MCF 10A (cell line): ENCODE data around the gene ADAM23. TPM values are rescaled to one million over a fixed set of nuclear protein-coding genes. Genes with fewer than 3 reads are reported as not detected.

Experiments used
- BruUV-seq: library from RNA; stranded (reverse); fragments of 400-500 nt; replicated peaks from 2 replicates; lab custom pipeline; 2021; lab: Mats Ljungman, UMichigan
- CTCF ChIA-PET: fragments of 300-600 bp; sonication (Branson Sonifier 250); formaldehyde crosslinking; extraction: SDS; loops from one replicate; lab custom pipeline; 2021; ENCODE audit warnings: antibody characterized with exemption, inconsistent platforms; lab: Yijun Ruan, JAX
- POLR2A ChIA-PET: fragments of 300-600, 350-650 bp; sonication (Branson Sonifier 250); formaldehyde crosslinking; extraction: SDS; loops from one replicate; lab custom pipeline; 2020; ENCODE audit warnings: antibody characterized with exemption, inconsistent platforms; lab: Yijun Ruan, JAX
- DNase-seq: peaks from one replicate; pipeline ENCODE4 v3.0.0-alpha.2; 2018; ENCODE audit not compliant: unreplicated experiment
- H3K27ac Mint-ChIP-seq: one replicate; pipeline ENCODE4 v1.8.0; 2022; ENCODE audit warnings: mild to moderate bottlenecking, low read depth, mixed read lengths; ENCODE audit not compliant: unreplicated experiment
- H3K27me3 Mint-ChIP-seq: one replicate; pipeline ENCODE4 v1.8.0; 2022; ENCODE audit warnings: mixed read lengths; ENCODE audit not compliant: insufficient read depth, unreplicated experiment
- H3K36me3 Mint-ChIP-seq: one replicate; pipeline ENCODE4 v1.8.0; 2022; ENCODE audit warnings: mild to moderate bottlenecking, moderate library complexity, mixed read lengths; ENCODE audit not compliant: insufficient read depth, unreplicated experiment
- H3K4me1 Mint-ChIP-seq: one replicate; pipeline ENCODE4 v1.8.0; 2022; ENCODE audit warnings: mixed read lengths; ENCODE audit not compliant: insufficient read depth, unreplicated experiment
- H3K4me3 Mint-ChIP-seq: one replicate; pipeline ENCODE4 v1.8.0; 2022; ENCODE audit warnings: mild to moderate bottlenecking, moderate library complexity, mixed read lengths; ENCODE audit not compliant: unreplicated experiment
- H3K9me3 Mint-ChIP-seq: one replicate; pipeline ENCODE4 v1.8.0; 2022; ENCODE audit warnings: mixed read lengths; ENCODE audit not compliant: unreplicated experiment
- intact Hi-C: fragments of 100-400 bp; cut with micrococcal nuclease; formaldehyde crosslinking; loops from 2 replicates; pipeline ENCODE4 v1.14.1; 2022
- total RNA-seq: library from RNA; stranded (reverse); gene quantifications from 2 replicates; pipeline ENCODE4 v1.2.3, GENCODE V29; 2022
- TF ChIP-seq, protein P1 (sequence below): fragments of 200-600 bp; IDR thresholded peaks from one replicate; pipeline ENCODE4 v1.8.0; 2022; ENCODE audit warnings: antibody characterized with exemption, mild to moderate bottlenecking; ENCODE audit not compliant: unreplicated experiment

ADAM23 gene
- total RNA-seq, 1 experiment from 2014 or later, result 0.12 TPM

GRCh38 chr2:206530727-206531126 is 87.4 kb downstream of the ADAM23 start:
- DNase-seq, result no peak
- BruUV-seq, result no TSS peak
- ChIA-PET CTCF (no interaction called here), POLR2A (interaction anchor here (1.8 kb wide), 1 partner anchor 10 kb away, joined by 4 read pairs; no protein-coding TSS in a partner anchor)
- Mint-ChIP-seq H3K4me3 (no peak overlapping the region), H3K27ac (no peak overlapping the region), H3K9me3 (no peaks in the 10 kb centered on the region), H3K36me3 (no peaks in the 10 kb centered on the region), H3K27me3 (no peaks in the 10 kb centered on the region), H3K4me1 (peaks cover 6% of the 10 kb centered on the region)
- TF ChIP-seq, protein P1, sequence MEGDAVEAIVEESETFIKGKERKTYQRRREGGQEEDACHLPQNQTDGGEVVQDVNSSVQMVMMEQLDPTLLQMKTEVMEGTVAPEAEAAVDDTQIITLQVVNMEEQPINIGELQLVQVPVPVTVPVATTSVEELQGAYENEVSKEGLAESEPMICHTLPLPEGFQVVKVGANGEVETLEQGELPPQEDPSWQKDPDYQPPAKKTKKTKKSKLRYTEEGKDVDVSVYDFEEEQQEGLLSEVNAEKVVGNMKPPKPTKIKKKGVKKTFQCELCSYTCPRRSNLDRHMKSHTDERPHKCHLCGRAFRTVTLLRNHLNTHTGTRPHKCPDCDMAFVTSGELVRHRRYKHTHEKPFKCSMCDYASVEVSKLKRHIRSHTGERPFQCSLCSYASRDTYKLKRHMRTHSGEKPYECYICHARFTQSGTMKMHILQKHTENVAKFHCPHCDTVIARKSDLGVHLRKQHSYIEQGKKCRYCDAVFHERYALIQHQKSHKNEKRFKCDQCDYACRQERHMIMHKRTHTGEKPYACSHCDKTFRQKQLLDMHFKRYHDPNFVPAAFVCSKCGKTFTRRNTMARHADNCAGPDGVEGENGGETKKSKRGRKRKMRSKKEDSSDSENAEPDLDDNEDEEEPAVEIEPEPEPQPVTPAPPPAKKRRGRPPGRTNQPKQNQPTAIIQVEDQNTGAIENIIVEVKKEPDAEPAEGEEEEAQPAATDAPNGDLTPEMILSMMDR, result no peak
- intact Hi-C loops, result no loop called here

- POLR2A ChIA-PET, result interaction anchor here (0.6 kb wide), 2 partner anchors 49 to 194 kb away, joined by 3 to 4 read pairs; no protein-coding TSS in a partner anchor
- no TSS peak for BruUV-seq
Measured at GRCh38 chr2:206531996-206532543, 88.7 kb downstream of the ADAM23 start.

DNA sequence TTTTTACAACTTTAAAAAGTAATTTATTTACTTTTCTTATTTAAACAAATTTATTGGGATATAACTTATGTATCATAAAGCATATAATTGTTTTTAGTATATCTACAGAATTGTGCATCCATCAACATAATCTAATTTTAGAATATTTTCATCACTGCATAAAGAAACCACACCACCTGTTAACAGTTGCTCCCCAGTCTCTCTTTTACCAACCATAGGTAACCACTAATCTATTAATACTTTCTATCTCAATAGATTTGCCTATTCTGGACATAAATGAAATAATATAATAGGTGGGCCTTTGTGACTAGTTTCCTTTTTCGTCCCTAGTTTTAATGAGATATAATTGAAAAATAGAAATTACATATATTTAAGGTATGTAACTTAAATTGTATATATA is 90.6 kb downstream of the ADAM23 start:
- TF ChIP-seq, protein P1, result no peak
- Mint-ChIP-seq H3K27ac (no peak overlapping the region), H3K27me3 (no peaks in the 10 kb centered on the region), H3K9me3 (no peaks in the 10 kb centered on the region), H3K4me1 (no peaks in the 10 kb centered on the region), H3K4me3 (no peak overlapping the region), H3K36me3 (no peaks in the 10 kb centered on the region)
- DNase-seq, result no peak
- BruUV-seq, result no TSS peak
- POLR2A ChIA-PET, result no interaction called here
- intact Hi-C loops, result no loop called here
- CTCF ChIA-PET, result interaction anchor here (0.6 to 0.8 kb wide), 3 partner anchors 54 to 656 kb away, joined by 3 to 4 read pairs (median 4); no protein-coding TSS in a partner anchor

More at GRCh38 chr2:206531996-206532543, 88.7 kb downstream of the ADAM23 start:
- Mint-ChIP-seq H3K4me3 (no peak overlapping the region), H3K27me3 (no peaks in the 10 kb centered on the region), H3K36me3 (no peaks in the 10 kb centered on the region), H3K9me3 (no peaks in the 10 kb centered on the region), H3K27ac (no peak overlapping the region), H3K4me1 (peaks cover 6% of the 10 kb centered on the region)
- CTCF ChIA-PET, result no interaction called here
- intact Hi-C loops, result no loop called here
- TF ChIP-seq, protein P1, result no peak
- DNase-seq, result peak; percentile 4

DNA sequence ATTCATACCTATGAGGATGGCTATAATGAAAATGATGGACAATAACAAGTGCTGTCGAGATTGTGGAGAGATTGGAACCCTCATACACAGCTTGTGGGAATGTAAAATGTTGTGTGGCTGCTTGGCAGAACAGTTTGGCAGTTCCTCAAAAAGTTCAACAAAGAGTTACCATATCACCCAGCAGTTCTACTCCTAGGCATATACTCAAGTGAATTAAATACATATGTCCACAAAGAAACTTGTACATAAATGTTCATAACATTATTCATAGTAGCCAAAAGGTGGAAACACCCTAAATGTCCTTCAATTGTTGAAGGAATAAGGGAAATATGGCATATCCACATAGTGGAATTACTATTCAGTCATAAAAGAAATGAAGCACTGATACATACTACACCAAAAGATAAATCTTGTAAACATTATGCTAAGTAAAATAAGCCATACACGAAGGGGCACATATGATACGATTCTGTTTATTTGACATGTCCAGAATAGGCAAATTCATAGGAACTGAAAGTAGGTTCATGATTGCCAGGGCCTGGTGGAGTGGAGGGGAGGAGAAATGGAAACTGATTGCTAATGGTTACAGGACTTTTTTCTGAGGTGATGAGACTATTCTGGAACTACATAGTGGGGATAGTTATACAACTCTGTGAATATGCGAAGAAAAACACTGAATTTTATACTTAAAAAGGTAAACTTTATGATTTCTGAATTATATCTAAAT is 92.1 kb downstream of the ADAM23 start:
- TF ChIP-seq, protein P1, result no peak
- H3K4me3 Mint-ChIP-seq, result no peak overlapping the region
- no peaks in the 10 kb centered on the region for H3K36me3 Mint-ChIP-seq
- H3K27ac Mint-ChIP-seq, result no peak overlapping the region
- ChIA-PET CTCF (no interaction called here), POLR2A (no interaction called here)
- H3K27me3 Mint-ChIP-seq, result no peaks in the 10 kb centered on the region
- no peaks in the 10 kb centered on the region for H3K4me1 Mint-ChIP-seq
- H3K9me3 Mint-ChIP-seq, result no peaks in the 10 kb centered on the region
- no TSS peak for BruUV-seq
- no peak for DNase-seq
- intact Hi-C loops, result no loop called here
